DOHH2 (cell line): ENCODE data around the gene AMD1.

Experiments used
- H3F3A ChIP-seq: fragments of 200-600 bp; sonication (generic), shearing (Covaris generic); 2 replicates; pipeline ENCODE4 v1.6.0; 2016; ENCODE audit warnings: antibody characterized with exemption, mild to moderate bottlenecking; ENCODE audit not compliant: control insufficient read depth, insufficient read depth
- H3K27ac ChIP-seq: fragments of 200-600 bp; sonication (generic); 2 replicates; pipeline ENCODE4 v1.5.1; 2014; ENCODE audit warnings: low read depth, mild to moderate bottlenecking, low read length, moderate library complexity
- H3K27me3 ChIP-seq: fragments of 200-600 bp; sonication (generic); 2 replicates; pipeline ENCODE4 v1.6.1; 2014; ENCODE audit warnings: mild to moderate bottlenecking, low read length, mixed read lengths; ENCODE audit not compliant: control insufficient read depth
- H3K36me3 ChIP-seq: fragments of 200-600 bp; sonication (generic); 2 replicates; pipeline ENCODE4 v1.6.1; 2014; ENCODE audit warnings: mild to moderate bottlenecking, low read length, moderate library complexity, mixed read lengths; ENCODE audit not compliant: control insufficient read depth
- H3K4me1 ChIP-seq: fragments of 200-600 bp; sonication (generic); 2 replicates; pipeline ENCODE4 v1.6.1; 2014; ENCODE audit warnings: mild to moderate bottlenecking, low read length, mixed read lengths; ENCODE audit not compliant: control insufficient read depth
- H3K4me2 ChIP-seq: fragments of 200-600 bp; sonication (generic); 2 replicates; pipeline ENCODE4 v1.6.0; 2014; ENCODE audit warnings: mild to moderate bottlenecking, low read length, moderate library complexity
- H3K4me3 ChIP-seq: fragments of 200-600 bp; sonication (generic); 2 replicates; pipeline ENCODE4 v1.5.1; 2014; ENCODE audit warnings: mild to moderate bottlenecking, low read length, mixed read lengths
- H3K79me2 ChIP-seq: fragments of 200-600 bp; sonication (generic); 2 replicates; pipeline ENCODE4 v1.6.1; 2014; ENCODE audit warnings: mild to moderate bottlenecking, low read length, mixed read lengths; ENCODE audit not compliant: control insufficient read depth
- H3K9me2 ChIP-seq: fragments of 200-600 bp; sonication (generic); replicated peaks from 2 replicates; pipeline ENCODE4 v1.6.1; 2014; ENCODE audit warnings: mild to moderate bottlenecking, low read length, mixed read lengths; ENCODE audit not compliant: control insufficient read depth
- H3K9me3 ChIP-seq: fragments of 200-600 bp; sonication (generic); 2 replicates; pipeline ENCODE4 v1.6.1; 2014; ENCODE audit warnings: antibody characterized with exemption, low read length, mixed read lengths; ENCODE audit not compliant: control insufficient read depth, insufficient read depth
- H4K20me1 ChIP-seq: fragments of 200-600 bp; sonication (generic); 2 replicates; pipeline ENCODE4 v1.6.0; 2014; ENCODE audit warnings: low read depth, mild to moderate bottlenecking, antibody characterized with exemption, low read length, moderate library complexity; ENCODE audit not compliant: control insufficient read depth, insufficient read depth
- CTCF ChIP-seq: fragments of 200-600 bp; sonication (generic); IDR thresholded peaks from one replicate; pipeline ENCODE4 v1.5.1; 2014; ENCODE audit warnings: antibody characterized with exemption, mild to moderate bottlenecking, low read depth, low read length; ENCODE audit not compliant: poor library complexity, severe bottlenecking
- EZH2phosphoT487 ChIP-seq: fragments of 200-600 bp; sonication (generic); IDR thresholded peaks from 2 replicates; pipeline ENCODE4 v1.6.1; 2017; ENCODE audit warnings: borderline replicate concordance, mild to moderate bottlenecking, antibody characterized with exemption, low read length, moderate library complexity, mixed read lengths

AMD1 gene

DNA sequence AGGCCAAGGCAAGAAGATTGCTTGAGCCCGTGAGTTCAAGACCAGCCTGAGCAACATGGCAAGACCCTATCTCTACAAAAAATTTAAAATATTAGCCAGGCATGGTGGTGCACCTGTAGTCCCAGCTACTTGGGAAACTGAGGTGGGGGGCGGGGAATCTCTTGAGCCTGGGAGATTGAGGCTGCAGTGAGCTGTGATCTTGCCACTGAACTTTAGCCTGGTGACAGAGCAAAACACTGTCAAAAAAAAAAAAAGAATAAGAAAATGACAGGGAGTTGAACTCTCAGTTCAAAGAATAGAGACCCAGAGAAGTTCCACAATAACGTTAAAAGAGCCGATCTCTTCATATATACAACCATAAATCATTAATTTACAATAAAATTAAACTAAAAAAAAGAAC, 24.8 kb upstream of the AMD1 start:
- H3K4me1 ChIP-seq, result no peaks in the 10 kb centered on the region
- no peaks in the 10 kb centered on the region for H3K9me2 ChIP-seq
- no peaks in the 10 kb centered on the region for H3K36me3 ChIP-seq
- H3F3A ChIP-seq, result no peaks in the 10 kb centered on the region
- no peaks in the 10 kb centered on the region for H4K20me1 ChIP-seq
- H3K9me3 ChIP-seq, result no peaks in the 10 kb centered on the region
- H3K4me3 ChIP-seq, result no peak overlapping the region
- TF ChIP-seq CTCF, result no peak
- no peak for TF ChIP-seq EZH2phosphoT487
- no peak overlapping the region for H3K4me2 ChIP-seq
- H3K27ac ChIP-seq, result no peak overlapping the region
- no peaks in the 10 kb centered on the region for H3K79me2 ChIP-seq
- H3K27me3 ChIP-seq, result no peaks in the 10 kb centered on the region

- Histone ChIP-seq H3K27me3 (no peaks in the 10 kb centered on the region), H3K79me2 (no peaks in the 10 kb centered on the region)
These were observed 21.8 kb upstream of the AMD1 start for GRCh38 chr6:110852773-110853172.

GRCh38 chr6:110853754-110854477, 20.7 kb upstream of the AMD1 start:
- H3K9me2 ChIP-seq, result no peaks in the 10 kb centered on the region
- TF ChIP-seq CTCF, result no peak
- TF ChIP-seq EZH2phosphoT487, result no peak
- no peaks in the 10 kb centered on the region for H3K36me3 ChIP-seq
- no peaks in the 10 kb centered on the region for H4K20me1 ChIP-seq
- H3F3A ChIP-seq, result no peaks in the 10 kb centered on the region
- H3K27ac ChIP-seq, result no peak overlapping the region
- H3K4me1 ChIP-seq, result no peaks in the 10 kb centered on the region
- no peak overlapping the region for H3K4me3 ChIP-seq
- no peaks in the 10 kb centered on the region for H3K9me3 ChIP-seq
- H3K4me2 ChIP-seq, result no peak overlapping the region
- H3K27me3 ChIP-seq, result no peaks in the 10 kb centered on the region
- H3K79me2 ChIP-seq, result no peaks in the 10 kb centered on the region

More at GRCh38 chr6:110852773-110853172, 21.8 kb upstream of the AMD1 start:
- Histone ChIP-seq H4K20me1 (no peaks in the 10 kb centered on the region), H3K36me3 (no peaks in the 10 kb centered on the region), H3K9me2 (no peaks in the 10 kb centered on the region), H3K27ac (no peak overlapping the region), H3K4me2 (no peak overlapping the region), H3K9me3 (no peaks in the 10 kb centered on the region), H3K4me3 (no peak overlapping the region), H3F3A (no peaks in the 10 kb centered on the region), H3K4me1 (no peaks in the 10 kb centered on the region)
- TF ChIP-seq EZH2phosphoT487 (no peak), CTCF (no peak)
